Measurements from ENCODE around the gene HSPA5.
"Not testable (repeated sequence)": the region's sequence is repeated elsewhere in the genome, so short reads cannot be mapped to it uniquely, and the experiment has no call there.

Gene HSPA5

GRCh38 chr9:125272697-125273096, 31.6 kb upstream of the HSPA5 start:
- in situ Hi-C loops (cut with HindIII; ENCODE audit: low pct_ligation_motif_present, low sequenced_read_pairs) = no loop called here
- no peak overlapping the region for H3K4me3 ChIP-seq (ENCODE audit: low read depth, low read length)
- H3K36me3 ChIP-seq (replicated peaks) = no peaks in the 10 kb centered on the region
- H3K27me3 ChIP-seq (replicated peaks) = no peaks in the 10 kb centered on the region
- no peak overlapping the region for H3K27ac ChIP-seq
- DNase-seq = no peak
- TF ChIP-seq CTCF (IDR thresholded peaks at IDR 0.05; ENCODE audit: low read depth, low read length, missing control alignments) = no peak

GRCh38 chr9:125271081-125271480, 29.9 kb upstream of the HSPA5 start:
- Histone ChIP-seq H3K27me3 (replicated peaks) (no peaks in the 10 kb centered on the region), H3K27ac (no peak overlapping the region), H3K4me3 (ENCODE audit: low read depth, low read length) (no peak overlapping the region), H3K36me3 (replicated peaks) (peaks cover 6% of the 10 kb centered on the region)
- in situ Hi-C loops (cut with HindIII; ENCODE audit: low pct_ligation_motif_present, low sequenced_read_pairs) = no loop called here
- no peak for TF ChIP-seq CTCF (IDR thresholded peaks at IDR 0.05; ENCODE audit: low read depth, low read length, missing control alignments)
- no peak for DNase-seq

- no peak for DNase-seq
Observed at GRCh38 chr9:125269014-125269397, 27.9 kb upstream of the HSPA5 start.

GRCh38 chr9:125268394-125269013, 27.4 kb upstream of the HSPA5 start:
- Histone ChIP-seq H3K27ac (no peak overlapping the region), H3K36me3 (replicated peaks) (peaks cover 6% of the 10 kb centered on the region)

More at GRCh38 chr9:125269014-125269397, 27.9 kb upstream of the HSPA5 start:
- Histone ChIP-seq H3K36me3 (replicated peaks) (peaks cover 6% of the 10 kb centered on the region), H3K4me3 (ENCODE audit: low read depth, low read length) (no peak overlapping the region), H3K27ac (no peak overlapping the region), H3K27me3 (replicated peaks) (no peaks in the 10 kb centered on the region)
- TF ChIP-seq CTCF (IDR thresholded peaks at IDR 0.05; ENCODE audit: low read depth, low read length, missing control alignments) = no peak
- in situ Hi-C loops (cut with HindIII; ENCODE audit: low pct_ligation_motif_present, low sequenced_read_pairs) = no loop called here

GRCh38 chr9:125264068-125264467, 22.9 kb upstream of the HSPA5 start:
- H3K27ac ChIP-seq; H3K27me3 ChIP-seq (replicated peaks); DNase-seq; in situ Hi-C loops (cut with HindIII; ENCODE audit: low pct_ligation_motif_present, low sequenced_read_pairs); H3K4me3 ChIP-seq (ENCODE audit: low read depth, low read length); H3K36me3 ChIP-seq (replicated peaks): not testable (repeated sequence)

More at GRCh38 chr9:125268394-125269013, 27.4 kb upstream of the HSPA5 start:
- TF ChIP-seq CTCF (IDR thresholded peaks at IDR 0.05; ENCODE audit: low read depth, low read length, missing control alignments) = no peak
- in situ Hi-C loops (cut with HindIII; ENCODE audit: low pct_ligation_motif_present, low sequenced_read_pairs) = no loop called here
- Histone ChIP-seq H3K4me3 (ENCODE audit: low read depth, low read length) (no peak overlapping the region), H3K27me3 (replicated peaks) (no peaks in the 10 kb centered on the region)
- DNase-seq = no peak

- Histone ChIP-seq H3K4me3 (ENCODE audit: low read depth, low read length) (peak overlapping the region; percentile 89), H3K27ac (peak overlapping the region; percentile 18), H3K27me3 (replicated peaks) (no peaks in the 10 kb centered on the region), H3K36me3 (replicated peaks) (peaks cover 6% of the 10 kb centered on the region)
- in situ Hi-C loops (cut with HindIII; ENCODE audit: low pct_ligation_motif_present, low sequenced_read_pairs) = no loop called here
- TF ChIP-seq CTCF (IDR thresholded peaks at IDR 0.05; ENCODE audit: low read depth, low read length, missing control alignments) = no peak
- DNase-seq = no peak
Observed at GRCh38 chr9:125262294-125262991, 21.3 kb upstream of the HSPA5 start.
